ENCODE data around the gene HEBP2. TPM values are rescaled to one million over a fixed set of nuclear protein-coding genes. Genes with fewer than 3 reads are reported as not detected.

Gene HEBP2
- polyA plus RNA-seq, 1 experiment: 14.5 TPM

DNA sequence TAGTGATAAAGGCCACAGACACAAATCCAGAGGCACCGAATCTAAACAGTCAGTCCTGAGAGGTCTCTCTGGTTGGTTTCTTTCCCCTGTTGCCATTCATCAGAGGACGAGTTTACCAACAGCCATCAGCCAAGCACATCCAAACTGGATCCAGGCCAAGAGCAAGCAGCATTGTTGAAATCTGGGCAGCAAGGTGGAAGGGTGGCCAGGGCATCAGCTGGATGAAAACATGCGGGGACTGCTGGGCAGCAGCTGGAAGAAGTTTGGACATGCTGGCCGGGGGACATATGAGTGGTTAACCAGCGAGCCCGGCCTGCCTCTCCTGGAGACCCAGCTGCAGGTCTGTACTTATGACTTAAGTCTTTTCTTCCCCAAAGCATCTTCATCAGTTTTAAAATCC lies 26.2 kb upstream of the HEBP2 start, which contains the start of gene SMIM28:
Gene SMIM28 (plus strand): TSS at position 62 of the 400 bp plus-strand sequence. CDS start 168 bp downstream, at position 230.
- Histone ChIP-seq H3K36me3 (ENCODE audit: control insufficient read depth, insufficient read depth, low read length) (no peaks in the 10 kb centered on the region), H3K27me3 (ENCODE audit: control insufficient read depth, insufficient read depth, low read length) (no peaks in the 10 kb centered on the region), H3K4me3 (ENCODE audit: low read depth, low read length) (no peak within 1 kb of the TSS)
- ChIA-PET POLR2A (no interaction called here), CTCF (no interaction called here)
- TF ChIP-seq CTCF (IDR thresholded peaks at IDR 0.05; ENCODE audit: insufficient read depth, low read depth, low read length): no peak
- DNase-seq (ENCODE audit: low read depth): no peak

DNA sequence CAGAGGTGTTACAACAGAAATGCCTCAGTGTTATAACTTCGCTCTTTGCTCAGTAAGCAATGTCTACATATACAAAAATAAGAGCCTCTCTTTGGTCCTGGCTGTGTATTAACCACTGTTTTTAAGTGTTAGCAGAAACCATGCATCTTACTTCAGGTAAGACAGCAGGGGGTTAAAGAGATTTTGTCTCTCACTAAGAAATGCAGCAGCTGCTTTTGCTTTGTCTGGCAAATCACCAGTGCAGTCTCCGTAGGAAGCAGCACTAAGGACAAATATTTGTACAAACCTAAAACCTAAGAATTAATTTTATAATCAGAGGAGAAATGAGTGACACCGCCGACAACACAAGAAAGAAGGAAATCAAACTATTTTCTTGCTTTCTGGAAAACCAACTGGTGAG lies 25.6 kb upstream of the HEBP2 start:
- Histone ChIP-seq H3K36me3 (ENCODE audit: control insufficient read depth, insufficient read depth, low read length) (no peaks in the 10 kb centered on the region), H3K27me3 (ENCODE audit: control insufficient read depth, insufficient read depth, low read length) (no peaks in the 10 kb centered on the region), H3K4me3 (ENCODE audit: low read depth, low read length) (no peak overlapping the region)
- DNase-seq (ENCODE audit: low read depth): no peak
- ChIA-PET POLR2A (no interaction called here), CTCF (no interaction called here)
- no peak for TF ChIP-seq CTCF (IDR thresholded peaks at IDR 0.05; ENCODE audit: insufficient read depth, low read depth, low read length)

- Histone ChIP-seq H3K36me3 (ENCODE audit: control insufficient read depth, insufficient read depth, low read length) (no peaks in the 10 kb centered on the region), H3K4me3 (ENCODE audit: low read depth, low read length) (no peak overlapping the region), H3K27me3 (ENCODE audit: control insufficient read depth, insufficient read depth, low read length) (no peaks in the 10 kb centered on the region)
- ChIA-PET POLR2A (interaction anchor here (0.6 kb wide), 1 partner anchor 36 kb away, joined by 5 read pairs; no protein-coding TSS in a partner anchor), CTCF (interaction anchor here (0.6 kb wide), 1 partner anchor 15 kb away, joined by 3 read pairs; no protein-coding TSS in a partner anchor)
- TF ChIP-seq CTCF (IDR thresholded peaks at IDR 0.05; ENCODE audit: insufficient read depth, low read depth, low read length): no peak
- no peak for DNase-seq (ENCODE audit: low read depth)
Observed at GRCh38 chr6:138382498-138383265, 21.3 kb upstream of the HEBP2 start.

DNA sequence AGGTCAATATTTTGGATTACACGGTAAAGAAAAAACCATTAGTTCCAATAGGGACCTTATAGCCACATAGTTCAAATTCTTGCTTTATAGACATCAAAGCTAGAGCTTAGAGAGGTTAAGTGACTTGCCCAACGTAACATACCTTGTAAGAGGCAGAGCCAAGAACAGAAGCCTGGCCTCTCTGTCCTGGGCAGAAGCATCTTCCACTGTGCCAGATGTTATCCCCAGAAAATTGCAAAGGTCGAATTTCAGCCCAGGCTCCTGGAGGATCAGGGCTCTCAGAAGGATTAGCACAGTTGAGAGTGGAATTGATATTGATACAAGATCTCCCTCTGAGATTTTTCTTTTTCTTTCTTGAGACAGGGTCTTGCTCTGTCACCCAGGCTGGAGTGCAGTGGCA lies 20.2 kb upstream of the HEBP2 start:
- H3K4me3 ChIP-seq (ENCODE audit: low read depth, low read length): no peak overlapping the region
- no peaks in the 10 kb centered on the region for H3K27me3 ChIP-seq (ENCODE audit: control insufficient read depth, insufficient read depth, low read length)
- H3K36me3 ChIP-seq (ENCODE audit: control insufficient read depth, insufficient read depth, low read length): no peaks in the 10 kb centered on the region
- ChIA-PET CTCF (no interaction called here), POLR2A (no interaction called here)
- no peak for TF ChIP-seq CTCF (IDR thresholded peaks at IDR 0.05; ENCODE audit: insufficient read depth, low read depth, low read length)
- no peak for DNase-seq (ENCODE audit: low read depth)

DNA sequence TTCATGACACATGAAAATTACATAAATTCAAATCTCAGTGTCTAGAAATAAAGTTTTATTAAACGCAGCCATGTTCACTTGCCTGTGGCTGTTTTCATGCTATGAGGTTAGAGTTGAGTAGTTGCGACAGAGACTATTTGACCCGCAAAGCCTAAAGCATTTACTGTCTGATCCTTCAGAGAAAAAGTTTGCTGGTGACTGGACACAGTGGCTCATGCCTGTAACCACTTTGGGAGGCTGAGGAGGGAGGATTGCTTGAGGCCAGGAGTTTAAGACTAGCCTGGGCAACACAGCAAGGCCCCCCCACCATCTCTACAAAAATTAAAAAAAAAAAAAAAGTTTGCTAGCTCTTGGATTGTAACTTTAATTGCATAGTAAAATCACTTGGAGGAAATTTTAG lies 17.1 kb upstream of the HEBP2 start:
- no peak for DNase-seq (ENCODE audit: low read depth)
- Histone ChIP-seq H3K4me3 (ENCODE audit: low read depth, low read length) (no peak overlapping the region), H3K36me3 (ENCODE audit: control insufficient read depth, insufficient read depth, low read length) (no peaks in the 10 kb centered on the region), H3K27me3 (ENCODE audit: control insufficient read depth, insufficient read depth, low read length) (no peaks in the 10 kb centered on the region)
- TF ChIP-seq CTCF (IDR thresholded peaks at IDR 0.05; ENCODE audit: insufficient read depth, low read depth, low read length): no peak
- CTCF ChIA-PET: no interaction called here
- POLR2A ChIA-PET: no interaction called here

Measured in BJ (cell line).